Heart left ventricle (tissue), 13 donors: ENCODE data around the gene NHLH1.

Experiments used
- CTCF ChIP-seq, 12 donors: fragments of 200-600 bp; sonication (generic) in 4 of 12; IDR thresholded peaks; one replicate each; pipeline versions ENCODE4 v1.5.0 to v1.8.0; 2018 to 2022; ENCODE audit warnings: antibody characterized with exemption in 12 of 12, mild to moderate bottlenecking in 5 of 12
- POLR2A ChIP-seq, 2 donors: fragments of 450-650 bp; IDR thresholded peaks; one replicate each; pipeline ENCODE4 v1.6.1; 2017; ENCODE audit warnings: antibody characterized with exemption in 2 of 2, mild to moderate bottlenecking in 2 of 2, moderate library complexity in 2 of 2
- donor health status: ischemic (EF 13 %, LVEDD 7.1; RV severe dilation, severe dysfunction).
- donor health status: DM: no; HTN: yes; CAD: no.
- donor health status: DM: no; HTN: no; CAD: no.
- donor health status: ischemic (EF 25% LVEDD 6.9; RV normal size, moderate dysfunction).
- donor health status: ischemic (EF 25% LVEDD 5.7; RV mildly dilated, moderate dysfunction).
- donor health status: ischemic (EF 35%, LVEDD 5.7; RV mildly dilated, moderate dysfunction).
- donor health status: nonischemic (EF 11% LVEDD 7.7; RV severe dilation, severe dysfunction).
- donor health status: DM: yes; HTN: yes; CAD: no.
- donor health status: PGD.
- donor health status: ischemic (EF 29% LVEDD 5.4; RV normal size, mild dysfunction).
- donor health status: nonischemic (EF 23%, LVEDD 6.1; RV moderate dilation, normal function).

DNA sequence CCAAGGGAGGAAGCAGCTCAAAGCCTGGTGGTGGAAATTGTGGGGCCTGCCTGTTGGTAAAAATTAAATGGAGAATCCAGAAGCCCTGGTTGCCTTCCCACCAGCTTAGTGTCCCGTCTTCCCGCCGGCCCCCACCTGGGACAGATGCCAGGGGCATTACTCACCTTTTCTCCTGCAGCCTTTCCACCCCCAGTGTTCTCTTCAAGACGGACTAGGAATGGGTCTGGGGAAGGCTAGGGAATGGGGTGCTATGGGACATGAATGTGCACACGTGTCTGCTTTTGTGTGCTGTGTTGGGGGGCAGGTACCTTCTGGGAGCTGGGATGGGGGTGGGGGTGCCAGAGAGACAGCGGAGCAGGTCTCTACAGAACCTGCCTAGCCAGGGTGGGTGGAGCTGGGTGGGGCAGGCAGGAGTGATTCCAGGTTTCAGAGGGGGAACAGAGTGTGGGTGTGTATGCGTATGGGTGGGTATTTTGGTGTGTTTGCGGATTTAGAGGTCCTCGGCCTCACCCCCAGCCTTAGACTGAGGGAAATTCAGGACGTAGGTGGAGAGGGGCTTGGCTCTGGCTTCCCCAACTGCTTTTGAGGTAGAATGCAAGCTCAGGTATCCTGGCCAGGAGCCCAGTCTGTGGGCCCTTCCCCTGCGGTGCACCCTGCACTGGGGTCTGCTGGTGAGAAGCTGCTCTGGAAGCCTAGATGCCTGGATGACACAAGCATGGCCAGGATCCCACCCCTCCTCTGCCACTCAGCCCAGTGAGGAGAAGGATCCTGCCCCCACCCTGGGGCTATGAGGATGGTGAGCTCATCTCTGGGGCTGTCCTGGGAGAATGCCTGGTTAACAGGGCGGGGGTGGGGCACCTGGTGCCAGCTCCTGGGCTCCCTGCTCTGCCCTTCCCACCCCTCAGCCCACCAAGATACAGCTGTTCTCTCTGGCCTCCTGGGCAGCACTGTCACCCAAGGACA is 41.2 kb downstream of the NHLH1 start:
- TF ChIP-seq CTCF (IDR thresholded peaks at IDR 0.05) (no peak), POLR2A (IDR thresholded peaks at IDR 0.05) (no peak)
